WI38 (cell line): Measurements from ENCODE around the gene ATP8B1.

Source experiments
- H3K4me3 ChIP-seq: 2 replicates; pipeline ENCODE4 v1.5.1; 2011; ENCODE audit warnings: low read depth, mild to moderate bottlenecking, control low read depth, low read length
- TF ChIP-seq, protein P1 (sequence below): IDR thresholded peaks from 2 replicates; pipeline ENCODE4 v1.5.1; 2012; ENCODE audit warnings: low read depth, mild to moderate bottlenecking, control low read depth, low read length

The ATP8B1 gene

DNA sequence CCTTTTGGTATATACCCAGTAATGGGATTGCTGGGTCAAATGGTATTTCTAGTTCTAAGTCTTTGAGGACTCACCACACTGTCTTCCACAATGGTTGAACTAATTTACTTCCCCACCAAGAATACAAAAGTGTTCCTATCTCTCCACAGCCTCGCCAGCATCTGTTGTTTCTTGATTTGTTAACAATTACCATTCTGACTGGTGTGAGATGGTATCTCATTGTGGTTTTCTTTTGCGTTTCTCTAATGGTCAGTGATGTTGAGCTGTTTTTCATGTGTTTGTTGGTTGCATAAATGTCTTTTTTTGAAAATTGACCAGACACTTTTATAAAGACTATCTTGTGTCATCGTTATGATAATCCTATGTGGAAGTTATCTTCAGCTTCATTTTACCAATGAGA lies 16.0 kb upstream of the ATP8B1 start:
- TF ChIP-seq, protein P1, sequence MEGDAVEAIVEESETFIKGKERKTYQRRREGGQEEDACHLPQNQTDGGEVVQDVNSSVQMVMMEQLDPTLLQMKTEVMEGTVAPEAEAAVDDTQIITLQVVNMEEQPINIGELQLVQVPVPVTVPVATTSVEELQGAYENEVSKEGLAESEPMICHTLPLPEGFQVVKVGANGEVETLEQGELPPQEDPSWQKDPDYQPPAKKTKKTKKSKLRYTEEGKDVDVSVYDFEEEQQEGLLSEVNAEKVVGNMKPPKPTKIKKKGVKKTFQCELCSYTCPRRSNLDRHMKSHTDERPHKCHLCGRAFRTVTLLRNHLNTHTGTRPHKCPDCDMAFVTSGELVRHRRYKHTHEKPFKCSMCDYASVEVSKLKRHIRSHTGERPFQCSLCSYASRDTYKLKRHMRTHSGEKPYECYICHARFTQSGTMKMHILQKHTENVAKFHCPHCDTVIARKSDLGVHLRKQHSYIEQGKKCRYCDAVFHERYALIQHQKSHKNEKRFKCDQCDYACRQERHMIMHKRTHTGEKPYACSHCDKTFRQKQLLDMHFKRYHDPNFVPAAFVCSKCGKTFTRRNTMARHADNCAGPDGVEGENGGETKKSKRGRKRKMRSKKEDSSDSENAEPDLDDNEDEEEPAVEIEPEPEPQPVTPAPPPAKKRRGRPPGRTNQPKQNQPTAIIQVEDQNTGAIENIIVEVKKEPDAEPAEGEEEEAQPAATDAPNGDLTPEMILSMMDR, result no peak
- no peak overlapping the region for H3K4me3 ChIP-seq

DNA sequence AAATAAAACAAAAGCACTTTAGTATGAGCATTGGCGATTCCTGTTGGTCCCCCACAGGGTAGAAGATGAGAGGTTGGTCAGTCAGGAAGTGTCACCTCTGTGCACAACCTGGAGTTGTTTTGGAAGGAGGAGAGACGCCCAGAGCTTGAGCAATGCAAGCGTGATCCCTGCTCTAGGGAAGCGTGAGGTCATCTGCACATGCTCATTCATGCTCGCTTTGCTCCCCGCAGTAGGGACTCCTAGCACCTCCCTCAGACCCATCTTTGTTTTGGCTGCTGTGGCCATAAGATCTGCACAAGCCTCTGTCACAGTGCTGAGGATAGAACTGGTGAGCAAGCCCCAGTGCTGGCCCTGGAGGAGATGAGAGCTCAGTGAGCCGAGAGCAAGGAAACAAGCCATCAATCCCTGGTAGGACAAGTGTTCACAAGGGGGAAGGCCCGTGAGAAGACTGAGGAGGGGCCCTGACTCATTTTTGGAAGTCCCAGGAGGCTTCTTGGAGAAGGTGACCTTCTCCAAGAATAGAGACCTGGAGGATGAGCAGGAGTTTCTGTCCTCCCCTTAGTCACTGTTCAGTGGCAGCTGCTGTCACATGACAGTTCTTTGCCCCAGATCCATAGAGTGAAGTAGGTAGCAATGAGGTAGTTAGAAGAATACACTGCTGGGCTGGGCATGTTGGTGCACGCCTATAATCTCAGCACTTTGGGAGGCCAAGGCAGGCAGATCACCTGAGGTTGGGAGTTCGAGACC lies 13.3 kb upstream of the ATP8B1 start:
- TF ChIP-seq, protein P1, result no peak
- no peak overlapping the region for H3K4me3 ChIP-seq

GRCh38 chr18:57814555-57814954 lies 11.4 kb upstream of the ATP8B1 start:
- TF ChIP-seq, protein P1, result no peak

GRCh38 chr18:57813245-57813644 lies 10.1 kb upstream of the ATP8B1 start:
- TF ChIP-seq, protein P1, result no peak
- H3K4me3 ChIP-seq, result no peak overlapping the region

More at GRCh38 chr18:57814555-57814954, 11.4 kb upstream of the ATP8B1 start:
- no peak overlapping the region for H3K4me3 ChIP-seq

- TF ChIP-seq, protein P1, result no peak
- H3K4me3 ChIP-seq, result no peak overlapping the region
Measured at GRCh38 chr18:57812126-57812477, 9.0 kb upstream of the ATP8B1 start.

DNA sequence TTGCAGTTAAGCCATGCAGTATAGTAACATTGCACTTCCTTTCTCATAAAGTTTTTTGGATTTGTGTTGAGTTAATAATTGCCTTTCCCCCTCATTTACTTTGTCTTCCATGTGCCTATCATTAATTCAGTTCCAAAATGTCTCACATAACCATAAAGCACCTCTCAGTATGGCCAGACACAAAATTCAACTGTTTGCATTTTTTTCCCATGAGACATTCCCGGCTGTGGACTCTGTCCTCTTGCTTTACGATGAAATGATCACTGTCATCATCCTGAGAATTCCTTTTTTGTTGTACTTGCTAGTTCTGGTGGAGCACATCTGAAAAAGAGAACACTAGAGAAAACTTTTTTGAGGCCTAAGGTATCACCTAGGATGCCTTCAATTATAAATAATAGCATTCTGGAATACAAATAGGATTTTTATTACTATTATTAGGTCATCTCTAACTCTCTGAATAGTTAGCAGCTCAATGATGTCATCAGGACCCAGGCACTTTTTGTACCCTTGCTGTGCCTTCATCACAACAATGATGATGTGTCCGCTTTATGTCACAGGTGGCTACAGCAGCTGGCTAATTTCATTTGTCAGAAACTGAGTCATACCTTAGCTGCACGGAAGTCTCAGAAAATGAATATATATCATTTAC lies 8.5 kb upstream of the ATP8B1 start:
- H3K4me3 ChIP-seq, result no peak overlapping the region
- TF ChIP-seq, protein P1, result no peak

DNA sequence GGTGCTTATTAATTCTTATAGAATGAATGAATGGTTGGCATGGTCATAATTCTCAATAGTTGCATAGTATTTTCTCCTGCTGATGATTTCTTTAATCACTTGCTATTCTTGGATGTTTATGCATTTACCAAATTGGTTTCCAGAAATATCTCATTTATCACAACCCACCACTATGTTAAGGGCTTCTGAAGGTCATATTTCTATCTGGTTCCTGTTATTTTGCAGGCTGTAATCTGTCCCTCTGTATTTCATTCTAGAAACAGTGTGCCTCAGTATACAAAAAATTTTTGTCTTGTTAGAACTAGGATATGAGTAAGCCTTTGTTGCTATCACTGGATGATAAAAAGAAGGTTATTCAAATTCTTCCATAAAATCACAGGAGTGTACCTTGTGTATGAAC lies 6.1 kb upstream of the ATP8B1 start:
- TF ChIP-seq, protein P1, result no peak
- H3K4me3 ChIP-seq, result no peak overlapping the region
